Vagina (tissue), 2 donors: ENCODE results near the gene IMMP2L. TPM values are rescaled to one million over a fixed set of nuclear protein-coding genes. Genes with fewer than 3 reads are reported as not detected.

ENCODE experiments used
- DNase-seq, 2 donors: peaks; one replicate each; pipeline ENCODE4 v3.0.0-alpha.2; 2017; ENCODE audit errors: extremely low spot score in 2 of 2
- H3K27ac ChIP-seq: fragments of 200-600 bp; sonication (generic); one replicate; pipeline ENCODE4 v1.5.1; 2019
- H3K27me3 ChIP-seq: fragments of 200-600 bp; sonication (generic); one replicate; pipeline ENCODE4 v1.5.1; 2019
- H3K36me3 ChIP-seq, 2 donors: fragments of 200-600 bp; sonication (generic); one replicate each; pipeline ENCODE4 v1.5.1; 2017 to 2019
- H3K4me1 ChIP-seq: fragments of 200-600 bp; sonication (generic); one replicate; pipeline ENCODE4 v1.5.1; 2019
- H3K4me3 ChIP-seq, 2 donors: fragments of 200-600 bp; sonication (generic); 1 replicate in 1 of 2; 2 replicates in 1 of 2; pipeline ENCODE4 v1.5.1; 2016 to 2019
- H3K9me3 ChIP-seq: fragments of 200-600 bp; sonication (generic); one replicate; pipeline ENCODE4 v1.5.1; 2019
- POLR2A ChIP-seq, 2 donors: fragments of 450-650 bp; IDR thresholded peaks; one replicate each; pipeline ENCODE4 v1.6.1; 2017; ENCODE audit warnings: antibody characterized with exemption in 2 of 2, mild to moderate bottlenecking in 2 of 2, moderate library complexity in 2 of 2
- POLR2AphosphoS5 ChIP-seq, 2 donors: sonication (generic); formaldehyde crosslinking; IDR thresholded peaks; one replicate each; pipeline ENCODE4 v1.9.0; 2017; ENCODE audit warnings: antibody characterized with exemption in 2 of 2, mild to moderate bottlenecking in 2 of 2, low read depth in 1 of 2; ENCODE audit not compliant: insufficient read depth in 1 of 2
- intact Hi-C: fragments of 100-400 bp; cut with DNase I; formaldehyde crosslinking; loops from one replicate; pipeline ENCODE4 v1.15.1; 2023
- total RNA-seq: library from RNA; depleted of rRNA; stranded (reverse); fragments of >200 nt; gene quantifications from one replicate; pipeline ENCODE4 v1.2.3, GENCODE V29; 2016
- TF ChIP-seq, protein P1 (sequence below), 3 experiments: fragments of 450-650 bp in 2 of 3; fragments of 200-600 bp in 1 of 3; sonication (generic) in 1 of 3; IDR thresholded peaks; one replicate each; pipeline ENCODE4 v1.5.1; 2017 to 2019; ENCODE audit warnings: antibody characterized with exemption in 3 of 3, mild to moderate bottlenecking in 2 of 3, moderate library complexity in 2 of 3

IMMP2L gene
- total RNA-seq, 1 donor from 2014 or later: 13.3 TPM

DNA sequence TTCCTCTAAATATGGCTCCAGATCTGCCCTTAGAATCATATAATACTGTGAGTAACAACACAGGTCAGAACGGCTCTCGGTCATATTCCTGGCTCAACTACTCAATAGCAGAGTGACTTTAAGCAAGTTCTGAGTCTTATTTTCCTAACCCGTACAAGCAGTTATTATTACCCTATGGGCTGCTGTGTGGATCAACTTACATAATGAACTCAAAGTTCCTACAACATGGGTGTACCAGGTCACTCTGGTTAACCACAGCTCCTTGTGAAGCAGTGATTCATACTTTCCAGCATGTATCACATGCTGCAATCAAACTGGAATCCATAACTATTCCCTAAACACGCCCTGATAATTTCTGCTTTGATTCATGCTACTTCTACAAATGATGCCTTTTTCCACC is 364.0 kb downstream of the IMMP2L start:
- no peaks in the 10 kb centered on the region for H3K27me3 ChIP-seq
- no peaks in the 10 kb centered on the region for H3K9me3 ChIP-seq
- no peak overlapping the region for H3K4me3 ChIP-seq
- H3K27ac ChIP-seq: no peak overlapping the region
- no peak for DNase-seq
- no peaks in the 10 kb centered on the region for H3K36me3 ChIP-seq
- intact Hi-C loops: no loop called here
- H3K4me1 ChIP-seq: peaks cover 19% of the 10 kb centered on the region
- TF ChIP-seq POLR2AphosphoS5 (IDR thresholded peaks at IDR 0.05; ENCODE audit: insufficient read depth in 1 of 2, low read depth in 1 of 2) (peak in 1 of 2 donors; percentile 58), POLR2A (IDR thresholded peaks at IDR 0.05) (no peak)
- TF ChIP-seq, protein P1, sequence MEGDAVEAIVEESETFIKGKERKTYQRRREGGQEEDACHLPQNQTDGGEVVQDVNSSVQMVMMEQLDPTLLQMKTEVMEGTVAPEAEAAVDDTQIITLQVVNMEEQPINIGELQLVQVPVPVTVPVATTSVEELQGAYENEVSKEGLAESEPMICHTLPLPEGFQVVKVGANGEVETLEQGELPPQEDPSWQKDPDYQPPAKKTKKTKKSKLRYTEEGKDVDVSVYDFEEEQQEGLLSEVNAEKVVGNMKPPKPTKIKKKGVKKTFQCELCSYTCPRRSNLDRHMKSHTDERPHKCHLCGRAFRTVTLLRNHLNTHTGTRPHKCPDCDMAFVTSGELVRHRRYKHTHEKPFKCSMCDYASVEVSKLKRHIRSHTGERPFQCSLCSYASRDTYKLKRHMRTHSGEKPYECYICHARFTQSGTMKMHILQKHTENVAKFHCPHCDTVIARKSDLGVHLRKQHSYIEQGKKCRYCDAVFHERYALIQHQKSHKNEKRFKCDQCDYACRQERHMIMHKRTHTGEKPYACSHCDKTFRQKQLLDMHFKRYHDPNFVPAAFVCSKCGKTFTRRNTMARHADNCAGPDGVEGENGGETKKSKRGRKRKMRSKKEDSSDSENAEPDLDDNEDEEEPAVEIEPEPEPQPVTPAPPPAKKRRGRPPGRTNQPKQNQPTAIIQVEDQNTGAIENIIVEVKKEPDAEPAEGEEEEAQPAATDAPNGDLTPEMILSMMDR (IDR thresholded peaks at IDR 0.05): no peak

DNA sequence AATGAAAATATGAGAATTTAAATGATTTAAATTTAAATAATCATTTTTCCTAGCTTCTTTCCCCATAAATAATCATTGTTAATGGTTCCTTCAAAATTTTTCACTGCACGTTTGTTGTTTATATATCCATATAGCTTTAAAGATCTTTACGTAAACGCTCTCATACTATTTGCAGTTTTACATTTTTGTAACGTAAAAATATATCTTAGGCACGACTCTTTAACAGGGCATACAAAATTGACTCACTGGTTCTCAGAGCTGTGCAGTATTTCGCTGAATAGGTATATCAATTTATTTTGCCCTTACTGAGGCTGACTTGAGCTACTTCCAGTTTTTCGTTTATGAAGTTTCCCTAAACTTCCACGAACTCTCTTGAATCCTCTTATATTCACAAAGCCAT is 365.6 kb downstream of the IMMP2L start:
- intact Hi-C loops: no loop called here
- no peaks in the 10 kb centered on the region for H3K36me3 ChIP-seq

DNA sequence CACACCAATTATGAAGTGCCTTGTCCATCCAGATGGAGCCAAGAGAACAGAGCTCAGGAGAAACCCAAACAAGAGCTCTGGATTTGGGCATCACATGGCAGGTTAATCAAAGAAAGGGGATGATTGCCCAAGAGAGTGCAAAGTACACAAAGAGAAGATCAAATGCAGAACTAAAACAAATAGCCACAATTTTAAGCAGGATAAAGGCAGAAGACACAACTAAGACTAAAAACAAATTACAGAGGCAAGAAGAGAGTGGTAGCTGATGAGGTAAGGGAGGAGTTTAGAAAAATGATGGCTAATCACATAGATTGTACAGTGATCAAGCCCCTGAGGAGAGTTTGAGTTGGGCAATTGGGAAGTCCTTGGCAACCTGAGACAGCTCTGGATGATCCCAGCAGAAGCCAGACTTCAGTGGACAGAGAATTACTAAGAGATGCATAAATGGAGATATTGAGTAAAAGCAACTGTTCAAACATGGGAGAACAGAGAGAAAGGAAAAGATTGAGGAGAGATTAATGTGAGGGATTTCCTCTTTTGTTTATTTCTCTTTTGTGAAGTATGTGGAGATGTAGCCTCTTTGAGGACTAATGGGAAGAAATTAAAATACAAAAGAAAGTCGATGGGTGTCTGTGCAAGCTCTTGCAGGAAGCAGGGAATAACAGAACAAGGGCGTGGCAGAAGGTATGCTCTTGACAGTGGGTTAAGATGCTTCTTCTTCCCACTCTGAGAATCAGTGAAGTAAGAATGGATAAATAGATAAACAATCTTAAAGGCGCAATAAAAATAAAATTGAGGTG is 369.5 kb downstream of the IMMP2L start:
- DNase-seq: no peak
- intact Hi-C loops: no loop called here

More for the DNA sequence above, 365.6 kb downstream of the IMMP2L start:
- Histone ChIP-seq H3K4me1 (peaks cover 19% of the 10 kb centered on the region), H3K27ac (no peak overlapping the region), H3K27me3 (no peaks in the 10 kb centered on the region), H3K4me3 (no peak overlapping the region), H3K9me3 (no peaks in the 10 kb centered on the region)
- DNase-seq: no peak
- TF ChIP-seq POLR2A (IDR thresholded peaks at IDR 0.05) (no peak), POLR2AphosphoS5 (IDR thresholded peaks at IDR 0.05; ENCODE audit: insufficient read depth in 1 of 2, low read depth in 1 of 2) (no peak)
- TF ChIP-seq, protein P1 (IDR thresholded peaks at IDR 0.05): no peak

DNA sequence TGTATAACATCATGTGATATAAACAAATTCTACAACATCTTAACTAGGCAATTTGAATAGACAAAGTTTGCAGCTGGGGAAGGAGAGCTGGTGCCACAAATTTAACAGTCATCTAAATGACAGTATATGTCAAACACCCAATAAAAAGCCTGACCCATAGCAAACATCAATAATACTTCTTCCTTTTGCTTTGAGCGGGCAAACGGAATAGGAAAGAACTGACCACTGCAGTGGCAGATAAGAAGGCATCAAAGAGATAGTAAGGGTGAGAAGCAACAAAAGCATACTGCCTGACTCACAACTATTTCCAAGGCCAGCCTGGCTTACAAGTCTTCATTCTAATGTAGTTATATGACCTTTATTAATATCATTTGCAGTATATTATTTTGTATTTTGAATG is 371.5 kb downstream of the IMMP2L start:
- Histone ChIP-seq H3K27ac (no peak overlapping the region), H3K4me1 (no peaks in the 10 kb centered on the region), H3K27me3 (no peaks in the 10 kb centered on the region), H3K36me3 (no peaks in the 10 kb centered on the region), H3K4me3 (no peak overlapping the region), H3K9me3 (no peaks in the 10 kb centered on the region)
- TF ChIP-seq, protein P1 (IDR thresholded peaks at IDR 0.05): no peak
- TF ChIP-seq POLR2A (IDR thresholded peaks at IDR 0.05): no peak
- TF ChIP-seq POLR2AphosphoS5 (IDR thresholded peaks at IDR 0.05; ENCODE audit: insufficient read depth in 1 of 2, low read depth in 1 of 2): no peak
- intact Hi-C loops: no loop called here
- no peak for DNase-seq

More for the DNA sequence above, 369.5 kb downstream of the IMMP2L start:
- TF ChIP-seq, protein P1 (IDR thresholded peaks at IDR 0.05): no peak
- no peak for TF ChIP-seq POLR2AphosphoS5 (IDR thresholded peaks at IDR 0.05; ENCODE audit: insufficient read depth in 1 of 2, low read depth in 1 of 2)
- H3K27ac ChIP-seq: no peak overlapping the region
- H3K9me3 ChIP-seq: no peaks in the 10 kb centered on the region
- H3K27me3 ChIP-seq: no peaks in the 10 kb centered on the region
- H3K36me3 ChIP-seq: no peaks in the 10 kb centered on the region
- H3K4me1 ChIP-seq: peaks cover 3% of the 10 kb centered on the region
- no peak overlapping the region for H3K4me3 ChIP-seq

DNA sequence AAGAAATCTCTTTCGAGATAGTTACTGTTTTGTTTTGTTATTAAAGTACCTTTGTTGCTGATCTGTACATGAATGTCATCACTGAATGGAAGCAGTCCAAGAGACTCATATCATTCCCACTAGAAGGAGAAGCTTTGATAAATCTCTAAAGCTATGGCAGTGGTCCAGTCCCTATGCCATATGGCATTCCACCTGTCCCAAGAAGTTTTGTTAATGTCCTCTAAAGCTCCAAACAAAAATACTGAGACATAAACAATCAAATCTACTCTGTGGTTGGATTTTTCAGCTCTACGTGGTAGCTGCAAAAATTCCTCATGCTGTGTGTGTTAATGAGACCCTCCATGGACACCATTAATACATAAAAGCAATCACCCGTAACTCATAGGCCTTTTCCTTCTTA is 377.3 kb downstream of the IMMP2L start:
- Histone ChIP-seq H3K4me1 (no peaks in the 10 kb centered on the region), H3K4me3 (no peak overlapping the region), H3K27ac (no peak overlapping the region), H3K27me3 (no peaks in the 10 kb centered on the region), H3K9me3 (no peaks in the 10 kb centered on the region), H3K36me3 (no peaks in the 10 kb centered on the region)
- TF ChIP-seq POLR2AphosphoS5 (IDR thresholded peaks at IDR 0.05; ENCODE audit: insufficient read depth in 1 of 2, low read depth in 1 of 2) (no peak), POLR2A (IDR thresholded peaks at IDR 0.05) (no peak)
- TF ChIP-seq, protein P1 (IDR thresholded peaks at IDR 0.05): no peak
- no peak for DNase-seq
- intact Hi-C loops: no loop called here
